Left renal cortex interstitium (tissue), 4 donors: ENCODE data around the gene STAT4. TPM values are rescaled to one million over a fixed set of nuclear protein-coding genes. Genes with fewer than 3 reads are reported as not detected.
A peak's percentile ranks its signal among the peaks of the same experiment; 100 is the strongest.

ENCODE experiments used
- DNase-seq, 4 donors: peaks; one replicate each; pipeline ENCODE4 v3.0.0-alpha.2; 2013; ENCODE audit warnings: low read depth in 4 of 4, low spot score in 2 of 4, missing footprints in 1 of 4
- polyA plus RNA-seq, 4 donors: library from polyadenylated mRNA; unstranded; fragments of 120-200 nt; gene quantifications; one replicate each; pipeline ENCODE4 v1.2.1, GENCODE V29; 2013; ENCODE audit not compliant: insufficient read length in 4 of 4

STAT4 gene, protein sequence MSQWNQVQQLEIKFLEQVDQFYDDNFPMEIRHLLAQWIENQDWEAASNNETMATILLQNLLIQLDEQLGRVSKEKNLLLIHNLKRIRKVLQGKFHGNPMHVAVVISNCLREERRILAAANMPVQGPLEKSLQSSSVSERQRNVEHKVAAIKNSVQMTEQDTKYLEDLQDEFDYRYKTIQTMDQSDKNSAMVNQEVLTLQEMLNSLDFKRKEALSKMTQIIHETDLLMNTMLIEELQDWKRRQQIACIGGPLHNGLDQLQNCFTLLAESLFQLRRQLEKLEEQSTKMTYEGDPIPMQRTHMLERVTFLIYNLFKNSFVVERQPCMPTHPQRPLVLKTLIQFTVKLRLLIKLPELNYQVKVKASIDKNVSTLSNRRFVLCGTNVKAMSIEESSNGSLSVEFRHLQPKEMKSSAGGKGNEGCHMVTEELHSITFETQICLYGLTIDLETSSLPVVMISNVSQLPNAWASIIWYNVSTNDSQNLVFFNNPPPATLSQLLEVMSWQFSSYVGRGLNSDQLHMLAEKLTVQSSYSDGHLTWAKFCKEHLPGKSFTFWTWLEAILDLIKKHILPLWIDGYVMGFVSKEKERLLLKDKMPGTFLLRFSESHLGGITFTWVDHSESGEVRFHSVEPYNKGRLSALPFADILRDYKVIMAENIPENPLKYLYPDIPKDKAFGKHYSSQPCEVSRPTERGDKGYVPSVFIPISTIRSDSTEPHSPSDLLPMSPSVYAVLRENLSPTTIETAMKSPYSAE
- 10 to 100 TPM in 1 of 4 donors, 1 to 10 TPM in 3; 8.1 to 13.1 (median 9.3) TPM for polyA plus RNA-seq

DNA sequence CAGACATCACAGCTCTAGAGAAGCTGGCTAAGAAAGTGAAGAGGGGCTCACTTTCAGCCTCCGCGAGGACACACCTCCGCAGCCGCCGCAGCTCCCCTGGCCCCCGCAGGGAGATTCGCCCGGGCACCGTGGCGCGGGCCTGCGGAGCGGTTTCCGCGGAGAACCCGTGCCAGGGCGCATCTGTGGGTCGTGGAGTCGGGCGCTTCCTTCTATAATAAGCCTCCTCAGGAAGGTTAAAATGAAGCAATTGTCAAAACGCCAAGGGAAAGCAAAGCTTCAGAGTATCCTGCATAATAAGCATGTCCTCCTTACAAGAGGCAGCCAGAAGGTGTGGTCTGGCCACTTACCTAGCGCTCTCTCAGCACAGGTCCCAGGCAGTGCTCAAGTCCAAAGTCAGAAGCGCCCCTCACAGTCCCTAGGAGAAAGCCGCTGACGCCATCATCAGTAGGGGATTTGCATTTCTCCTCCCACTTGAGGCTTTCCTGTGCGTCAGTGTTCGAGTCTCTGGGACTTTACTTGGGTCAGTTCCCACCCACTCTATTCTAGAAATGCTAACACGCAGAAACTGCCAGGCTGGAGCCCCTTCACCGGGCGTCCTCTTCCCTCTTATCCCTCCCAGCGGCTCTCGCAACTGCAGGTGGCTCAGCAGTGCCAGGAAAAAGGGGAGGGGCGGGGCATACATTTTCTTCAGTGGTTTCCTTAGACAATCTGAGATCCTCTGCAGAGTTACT is at the start of gene STAT4:
TSS of gene STAT4 (minus strand) at position 395 of the 731 bp plus-strand sequence. CDS start 2,791 bp downstream, outside the sequence.
- DNase-seq, result peak in 1 of 4 donors; percentile 62

DNA sequence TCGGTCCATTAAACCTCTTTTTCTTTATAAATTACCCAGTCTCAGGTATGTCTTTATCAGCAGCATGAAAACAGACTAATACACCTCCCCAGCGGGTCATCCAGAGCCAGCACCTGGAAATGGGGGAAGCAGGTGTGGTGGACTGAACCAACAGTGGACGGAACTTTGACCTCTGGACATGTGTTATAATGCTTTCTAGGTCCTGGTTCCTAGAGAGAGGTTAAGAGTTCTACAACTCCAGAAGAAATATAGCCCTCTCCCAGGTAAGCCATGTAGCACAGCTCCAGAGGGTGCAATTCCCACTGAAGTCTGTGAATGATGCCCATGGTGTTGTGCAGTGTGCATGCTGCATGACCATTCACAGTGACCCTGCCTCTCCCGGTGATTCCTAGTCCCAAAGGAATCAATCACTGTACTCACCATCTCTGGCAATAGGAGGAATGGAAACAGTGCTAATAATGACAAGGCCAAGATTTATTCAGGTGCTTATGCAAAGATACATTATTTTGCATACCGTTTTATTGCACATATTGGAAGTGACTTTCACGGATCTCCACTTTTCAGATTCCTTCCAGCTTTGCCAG is 49.2 kb upstream of the STAT4 start:
- DNase-seq, result no peak

DNA sequence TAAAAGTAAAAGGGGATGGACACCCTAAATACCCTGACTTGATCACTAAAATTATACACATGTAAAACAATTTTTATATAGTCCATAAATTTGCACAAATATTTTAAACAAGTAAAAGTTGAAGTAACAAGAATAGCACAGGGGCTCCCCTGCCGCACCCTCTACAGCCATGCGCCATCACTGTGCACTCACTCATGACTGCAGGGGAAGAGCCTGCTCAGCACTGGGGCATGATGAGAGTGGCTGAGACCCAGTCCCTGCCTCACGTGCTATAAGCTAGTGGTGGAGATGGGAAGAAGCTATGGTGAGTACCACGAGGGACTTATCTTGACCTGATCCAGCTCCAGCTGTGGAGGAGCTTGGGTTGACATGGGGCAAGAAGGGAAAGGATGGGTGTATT is 47.5 kb upstream of the STAT4 start:
- no peak for DNase-seq

DNA sequence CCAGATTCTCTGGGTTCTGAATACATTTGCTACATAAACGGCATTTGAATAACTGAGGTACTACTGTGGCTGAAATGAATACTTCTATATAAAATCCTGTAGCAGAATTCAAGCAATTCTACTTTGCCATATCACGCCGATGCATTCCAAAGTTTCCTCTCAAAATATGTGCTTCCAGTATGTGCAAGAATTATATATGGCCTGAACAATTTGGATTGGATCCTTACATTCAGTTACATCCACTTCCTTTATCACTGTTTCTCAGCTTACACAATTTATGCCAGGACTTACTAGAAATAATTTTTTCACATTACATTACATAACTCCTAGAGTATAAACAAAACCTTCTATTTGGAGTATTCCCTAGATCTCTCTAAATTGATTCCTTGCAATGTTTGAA is 46.3 kb upstream of the STAT4 start:
- DNase-seq, result no peak

DNA sequence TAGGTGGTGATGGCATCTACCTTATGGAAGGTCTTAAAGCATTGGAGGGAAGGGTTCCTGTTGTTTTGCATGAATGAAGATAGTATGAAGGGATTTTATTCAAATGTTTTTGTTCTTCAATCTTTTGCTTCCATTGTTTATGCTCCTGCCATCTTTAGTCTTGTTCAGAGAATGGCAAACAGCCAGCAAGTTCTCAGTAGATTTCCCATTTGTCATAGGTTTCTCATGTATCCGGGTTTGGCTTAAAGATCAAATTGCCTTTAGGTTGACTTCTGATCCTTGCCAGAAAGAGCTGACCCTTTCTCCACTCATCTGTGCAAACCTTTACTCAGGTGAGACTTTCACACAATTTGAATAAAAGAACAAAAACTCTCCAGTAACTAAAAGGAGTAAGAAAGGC is 44.2 kb upstream of the STAT4 start:
- DNase-seq, result no peak

DNA sequence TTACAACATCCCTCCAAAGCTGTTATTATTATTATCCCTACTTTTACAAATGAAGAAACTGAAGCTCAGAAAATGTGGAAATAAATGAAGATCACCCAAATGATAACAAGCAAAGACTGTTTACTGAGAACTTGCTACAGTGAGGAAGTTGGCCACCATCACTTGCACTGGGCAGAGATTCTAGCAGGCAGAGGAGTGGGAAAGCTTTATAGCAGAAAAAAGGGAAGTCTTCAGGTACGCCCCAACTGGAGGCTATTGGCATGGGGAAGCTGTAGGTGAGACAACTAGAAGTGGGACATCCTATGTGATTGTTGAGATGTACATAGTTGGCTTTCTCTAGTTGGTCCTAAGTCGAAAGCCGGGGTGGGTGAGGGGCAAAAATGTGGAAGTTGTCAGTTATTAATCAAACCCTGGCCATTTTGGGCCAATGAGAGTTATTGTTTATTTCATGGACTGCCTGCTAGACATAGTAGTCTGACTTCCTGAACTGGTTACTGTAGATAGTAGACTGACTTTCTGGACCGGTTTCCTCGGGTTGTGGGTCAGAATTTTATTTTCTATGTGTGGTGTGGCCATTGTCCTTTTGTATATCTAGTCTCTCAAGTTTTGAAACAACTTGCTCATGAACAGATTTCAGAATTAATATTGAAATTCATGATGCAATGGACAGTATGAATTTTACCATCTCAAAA is 40.2 kb upstream of the STAT4 start:
- DNase-seq, result no peak

DNA sequence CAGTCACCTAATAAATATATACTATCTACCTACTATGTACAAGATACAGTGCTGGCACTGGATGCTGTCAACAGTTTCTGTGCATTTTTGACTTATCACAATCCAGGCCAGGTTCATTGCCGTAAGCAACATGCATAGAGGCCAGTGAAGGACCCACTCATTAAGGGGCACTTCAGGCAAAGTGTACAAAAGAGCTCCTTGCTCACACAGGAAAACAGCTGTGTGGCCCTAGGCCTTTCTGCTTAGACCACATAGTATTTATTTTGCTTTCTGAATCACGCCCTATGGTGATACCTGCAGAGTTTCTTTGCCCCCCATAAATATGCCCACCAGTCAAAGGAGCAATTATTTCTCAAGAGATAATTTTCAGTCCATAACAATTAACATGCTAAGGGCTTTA is 39.6 kb upstream of the STAT4 start:
- no peak for DNase-seq

DNA sequence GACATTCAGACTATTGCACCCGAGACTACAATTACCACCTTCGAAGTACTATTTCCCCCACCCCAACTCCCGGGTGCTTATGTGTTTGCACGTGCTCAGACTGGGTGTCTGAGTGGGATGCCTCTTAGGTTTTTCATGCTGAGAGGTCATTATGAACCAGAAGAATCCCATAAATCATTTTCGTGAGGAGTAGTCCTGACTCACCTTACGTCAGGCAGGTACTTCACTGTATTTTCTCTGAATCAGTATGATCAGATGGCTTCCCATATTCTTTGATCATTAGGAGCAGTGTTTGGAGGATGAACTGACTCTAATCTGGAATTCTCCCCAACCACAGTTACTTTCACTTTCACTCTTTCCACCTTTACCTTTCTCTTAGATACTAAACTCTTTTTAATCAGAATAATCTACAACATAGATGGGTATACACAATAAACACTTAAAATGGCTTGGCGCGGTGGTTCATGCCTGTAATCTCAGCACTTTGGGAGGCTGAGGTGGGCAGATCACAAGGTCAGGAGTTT is 38.4 kb upstream of the STAT4 start:
- DNase-seq, result no peak

DNA sequence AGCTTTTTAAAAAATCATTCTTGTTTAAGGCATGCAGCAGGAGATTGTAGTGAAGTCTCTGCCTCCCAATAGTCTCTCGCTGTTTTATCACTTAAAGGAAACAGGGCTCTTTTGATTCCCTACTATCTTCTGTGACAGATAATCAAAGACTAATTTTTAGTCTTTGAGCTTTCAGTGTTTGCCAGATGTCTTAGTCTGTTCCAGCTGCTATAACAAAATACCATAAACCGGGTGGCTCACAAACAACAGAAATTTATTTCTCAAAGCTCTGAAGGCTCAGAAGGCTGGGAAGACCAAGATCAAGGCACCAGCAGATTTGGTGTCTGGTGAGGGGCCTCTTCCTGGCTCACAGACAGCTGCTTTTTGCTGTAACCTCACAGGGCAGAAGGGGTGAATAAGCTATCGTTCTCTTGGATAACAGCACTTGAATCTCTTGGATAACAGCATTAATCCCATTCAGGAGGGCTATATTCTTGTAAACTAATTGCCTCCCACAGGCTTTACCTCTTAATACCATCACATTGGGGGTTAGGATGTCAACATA is 37.8 kb upstream of the STAT4 start:
- DNase-seq, result no peak

DNA sequence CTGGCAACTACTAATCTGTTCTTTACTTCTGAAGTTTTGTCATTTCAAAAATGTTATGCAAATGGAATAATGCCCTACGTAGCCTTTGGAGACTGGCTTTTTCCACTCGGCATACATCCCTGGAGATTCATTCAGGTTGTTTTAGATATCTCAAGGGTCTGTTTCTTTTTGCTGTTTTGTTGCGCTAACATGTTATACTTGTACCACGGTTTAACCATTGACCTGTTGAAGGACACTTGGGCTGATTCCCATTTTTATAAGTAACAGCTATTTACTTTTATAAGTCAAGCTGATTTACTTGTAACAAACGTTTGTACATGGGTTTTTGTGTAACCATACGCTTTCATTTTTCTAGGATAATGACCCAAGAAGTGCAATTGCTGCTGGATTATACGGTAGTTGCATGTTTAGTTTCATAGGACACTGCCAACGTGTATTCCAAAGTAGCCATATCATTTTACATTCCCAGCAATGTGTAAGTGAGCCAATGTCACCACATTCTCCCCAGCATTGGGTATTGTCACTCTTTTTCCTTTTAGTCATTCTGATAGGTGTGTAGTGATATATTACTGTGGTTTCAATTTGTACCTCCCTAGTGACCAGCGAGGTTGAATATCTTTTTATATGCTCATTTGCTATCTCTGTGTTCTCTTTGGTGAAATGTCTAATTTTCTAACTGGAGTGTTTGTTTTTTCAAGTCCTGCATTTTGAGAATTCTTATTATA is 36.5 kb upstream of the STAT4 start:
- DNase-seq, result no peak

DNA sequence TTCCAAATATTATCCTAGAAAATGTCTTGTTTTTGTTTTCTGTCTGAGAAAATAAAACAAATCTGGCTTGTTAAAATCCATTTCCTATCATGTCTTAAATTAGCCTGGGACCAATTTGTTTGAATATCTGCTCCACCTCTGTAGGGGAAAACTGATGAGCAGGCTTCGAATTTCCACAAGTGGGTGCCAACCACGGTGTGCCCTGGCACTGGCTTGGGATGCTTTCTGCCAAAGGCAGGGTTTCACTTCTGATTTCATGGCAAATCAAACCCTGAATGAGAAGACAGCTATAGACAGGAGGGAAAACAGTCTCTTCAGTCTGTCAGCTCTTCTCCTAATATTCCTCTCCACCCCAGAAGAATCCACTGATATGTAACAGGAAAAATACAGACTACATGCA is 33.7 kb upstream of the STAT4 start:
- DNase-seq, result no peak

DNA sequence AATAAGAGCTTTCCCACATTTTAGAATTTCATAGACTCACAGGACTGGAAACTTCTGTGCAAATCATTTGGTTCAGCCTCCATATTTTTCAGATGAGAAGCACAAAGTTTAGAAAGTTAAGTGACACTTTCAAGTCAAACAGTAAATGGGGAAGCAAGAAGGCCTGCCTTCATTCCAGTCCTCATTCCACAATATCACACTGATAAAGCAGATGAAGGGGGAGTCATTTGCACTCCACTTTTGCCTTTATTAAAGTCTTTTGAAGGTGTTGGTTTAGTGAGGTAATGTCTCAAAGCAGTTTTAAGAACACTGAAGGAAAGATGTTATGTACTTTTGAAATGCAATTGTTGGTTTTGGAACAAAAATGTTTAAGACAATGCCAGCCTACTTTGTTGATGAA is 32.7 kb upstream of the STAT4 start:
- no peak for DNase-seq

DNA sequence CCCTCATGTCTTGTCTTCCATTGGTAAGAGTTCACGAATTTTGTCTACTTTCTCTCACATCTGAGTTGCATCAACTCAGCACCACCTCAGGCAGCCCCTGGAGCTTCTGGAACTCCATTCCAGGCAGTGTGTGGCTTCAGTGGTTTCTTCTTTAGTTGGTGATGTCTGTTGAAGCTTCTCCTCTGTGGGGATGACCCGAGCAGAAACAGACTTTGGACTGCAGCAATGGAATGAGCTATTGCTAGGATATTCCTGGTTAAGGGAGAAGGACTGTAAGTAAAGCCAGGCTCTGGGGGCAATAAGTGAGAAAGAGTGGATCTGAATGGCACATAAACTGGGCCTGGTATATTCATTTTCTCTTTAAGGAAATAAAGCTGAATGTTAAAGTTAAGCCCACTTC is 32.3 kb upstream of the STAT4 start:
- no peak for DNase-seq

DNA sequence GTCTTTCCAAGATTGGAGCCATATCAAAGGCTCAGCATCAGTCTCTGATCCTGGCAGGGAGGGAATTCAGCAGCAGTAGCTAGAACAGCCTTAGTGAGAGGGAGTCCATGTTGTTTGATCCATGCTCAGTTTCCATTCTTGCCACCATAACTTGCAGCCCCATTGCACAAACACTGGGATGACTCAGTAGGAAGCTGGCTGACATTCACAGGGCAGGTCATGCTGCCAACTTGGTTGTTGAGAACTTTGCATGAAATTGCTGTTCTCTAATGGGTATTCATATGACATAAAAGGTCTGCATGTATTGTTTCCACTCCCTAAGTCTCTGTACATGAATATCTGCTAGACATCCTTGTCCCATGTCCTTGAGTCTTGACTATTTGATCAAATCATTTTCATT is 29.9 kb upstream of the STAT4 start:
- no peak for DNase-seq

DNA sequence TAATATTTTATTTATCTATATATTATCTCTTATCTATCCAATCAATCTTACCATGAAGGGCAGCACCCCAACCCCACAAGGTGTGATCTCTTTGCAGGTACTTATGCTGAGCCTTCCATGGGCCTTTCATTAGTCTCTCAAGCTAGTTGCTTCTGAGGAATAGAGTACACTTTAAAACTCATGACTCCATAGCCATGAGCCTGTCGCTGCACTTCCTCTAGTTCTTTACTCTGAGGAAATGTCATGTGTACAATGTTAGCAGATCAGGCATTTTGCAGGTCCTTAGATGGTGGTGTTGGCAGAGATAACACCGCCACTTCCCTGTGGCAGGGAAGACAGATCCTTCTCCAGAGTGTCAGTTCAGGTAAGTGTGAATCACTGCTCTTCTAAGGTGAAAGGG is 29.5 kb upstream of the STAT4 start:
- DNase-seq, result no peak

DNA sequence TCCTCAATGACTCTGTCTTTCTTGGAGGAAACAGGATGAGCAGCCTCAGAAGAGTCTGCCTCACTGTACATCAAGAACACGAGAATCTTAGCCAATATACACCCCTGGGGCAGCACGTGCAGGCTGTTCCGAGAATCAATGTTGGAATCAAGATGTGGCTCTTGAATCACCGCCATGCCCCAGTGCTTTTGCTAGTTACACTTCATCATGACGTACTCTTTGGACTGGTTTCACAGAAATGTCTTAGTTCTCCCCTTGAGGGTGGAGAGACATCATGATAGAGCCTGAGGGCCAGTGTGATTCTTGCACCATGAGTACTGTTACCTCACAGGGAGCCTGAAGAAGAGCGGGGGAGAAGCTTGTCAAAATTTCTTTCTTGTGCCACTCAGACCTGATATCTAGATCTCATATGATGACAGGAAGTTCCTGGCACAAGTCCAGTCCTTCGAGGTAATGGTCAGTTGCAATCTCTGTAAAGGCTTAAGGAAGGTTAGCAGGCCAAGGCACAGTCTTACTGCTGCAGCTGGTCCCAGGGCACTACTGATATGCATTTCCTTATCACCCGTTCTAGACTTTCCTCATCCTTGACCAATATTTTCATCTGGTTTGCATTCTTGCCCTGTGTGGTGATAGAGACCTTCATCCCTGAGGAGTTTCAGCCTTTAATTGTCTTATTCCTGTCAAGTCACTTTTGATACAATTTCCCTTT is 28.2 kb upstream of the STAT4 start:
- DNase-seq, result no peak

DNA sequence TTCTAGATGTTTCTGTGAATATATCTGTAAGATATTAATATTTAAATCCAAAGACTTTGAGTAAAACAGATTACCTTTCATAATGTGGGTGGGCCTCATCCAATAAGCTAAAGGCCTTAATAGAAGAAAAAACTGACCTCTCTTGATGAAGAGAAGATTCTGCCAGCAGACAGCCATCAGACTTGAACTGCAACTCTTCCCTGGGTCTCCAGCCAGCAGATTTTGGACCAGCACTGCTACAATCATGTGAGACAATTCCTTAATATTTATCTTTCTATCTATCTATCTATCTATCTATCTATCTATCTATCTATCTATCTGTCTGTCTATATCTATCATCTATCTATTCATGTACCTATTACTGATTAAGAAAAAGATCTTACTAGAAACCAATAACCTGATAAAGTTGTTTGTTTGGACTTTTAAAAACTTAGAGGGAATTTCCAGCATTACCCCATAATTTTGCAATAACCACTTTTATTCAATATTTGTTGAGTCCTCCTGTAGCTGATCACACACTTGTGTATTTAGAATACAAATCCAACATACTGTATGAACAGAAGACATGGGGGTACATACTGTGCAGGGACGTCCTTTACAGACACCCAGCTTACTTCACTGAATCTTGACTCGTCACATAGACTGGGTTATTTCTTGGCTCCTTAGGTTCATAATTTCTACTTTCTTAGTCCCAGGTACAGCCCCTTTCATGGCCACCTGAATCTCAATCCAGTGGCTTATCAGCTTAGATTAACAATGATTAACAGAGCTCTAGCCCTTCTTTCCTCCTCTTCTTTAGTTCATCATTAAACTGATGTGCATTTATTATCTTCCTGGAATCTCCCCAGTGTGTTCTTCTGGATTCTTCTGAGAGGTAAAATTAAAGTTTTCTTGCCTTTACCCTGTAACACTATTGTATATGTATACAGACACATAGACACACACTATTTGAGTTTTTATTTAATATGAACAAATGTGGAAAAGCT is 27.2 kb upstream of the STAT4 start:
- DNase-seq, result no peak
